NCI-H2227 (cell line): Measurements from ENCODE around the gene HP1BP3.
"Not testable (repeated sequence)": the region's sequence is repeated elsewhere in the genome, so short reads cannot be mapped to it uniquely, and the experiment has no call there.

Source experiments
- DNase-seq: peaks from one replicate; lab custom pipeline; 2025; ENCODE audit not compliant: unreplicated experiment; lab: John Stamatoyannopoulos, UW

HP1BP3 gene

DNA sequence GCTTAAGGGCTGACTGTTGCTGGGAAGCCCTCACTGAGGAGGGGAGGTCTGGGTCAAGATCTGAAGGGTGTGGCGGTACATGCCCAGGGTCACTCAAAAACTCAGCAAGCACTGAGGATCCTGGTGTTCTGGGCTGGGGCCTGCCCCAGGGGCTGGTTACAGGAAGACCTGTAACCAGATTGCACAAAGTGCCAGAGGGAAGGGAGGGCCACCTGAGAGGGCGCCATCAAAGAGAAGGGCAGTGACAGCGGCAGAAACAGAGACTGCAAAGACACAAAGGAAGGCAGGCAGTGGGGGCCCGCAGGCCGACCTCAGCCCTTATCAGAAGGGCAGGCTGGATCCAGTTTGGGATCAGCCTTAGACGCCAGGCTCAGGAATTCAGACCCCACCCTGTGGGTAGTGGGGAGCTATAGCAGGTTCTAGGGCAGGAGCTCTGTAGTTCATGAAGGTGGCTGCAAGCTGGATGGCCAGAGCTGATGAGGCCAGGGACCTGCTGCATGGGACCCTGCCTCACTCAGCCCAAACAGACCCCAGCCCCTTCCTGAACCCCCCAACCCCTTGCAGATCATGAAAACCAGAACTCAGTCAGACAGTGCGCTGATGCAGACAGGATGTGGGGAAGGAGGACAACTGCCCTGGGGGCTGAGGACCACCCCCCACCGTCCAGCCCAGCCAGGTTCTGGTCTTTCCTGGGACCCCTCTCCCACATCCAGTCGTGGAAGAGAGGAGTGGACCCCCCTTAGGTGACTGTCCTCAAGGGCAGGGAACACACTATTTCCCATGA, 58.5 kb downstream of the HP1BP3 start:
- no peak for DNase-seq

DNA sequence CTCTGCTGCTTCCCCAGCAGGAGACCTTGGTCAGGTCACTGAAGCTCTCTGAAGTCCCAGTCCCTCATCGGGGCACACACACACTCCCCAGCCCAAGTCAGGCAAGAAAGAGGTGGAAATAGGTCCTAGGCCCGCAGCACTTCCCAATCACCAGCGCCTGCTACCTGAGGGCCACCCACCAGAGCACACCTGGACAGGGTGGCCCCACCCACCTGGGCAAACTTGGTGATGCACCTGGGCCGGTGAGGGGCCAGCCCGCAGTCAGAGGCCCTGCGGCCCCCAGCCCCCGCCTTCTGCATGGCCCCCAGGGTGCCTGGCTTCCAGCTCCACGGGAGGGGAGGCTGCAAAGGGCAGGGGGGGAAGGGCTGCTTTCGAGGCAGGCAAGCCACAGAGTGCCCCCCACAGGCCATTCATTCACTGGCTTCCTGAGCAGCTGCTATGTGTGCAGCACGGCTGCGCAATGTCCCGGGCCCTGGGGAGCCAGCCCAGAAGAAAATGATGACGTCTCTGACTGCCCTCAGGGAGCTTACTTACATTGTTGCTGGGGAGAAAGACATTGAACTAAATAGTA, 59.3 kb downstream of the HP1BP3 start:
- DNase-seq: no peak

DNA sequence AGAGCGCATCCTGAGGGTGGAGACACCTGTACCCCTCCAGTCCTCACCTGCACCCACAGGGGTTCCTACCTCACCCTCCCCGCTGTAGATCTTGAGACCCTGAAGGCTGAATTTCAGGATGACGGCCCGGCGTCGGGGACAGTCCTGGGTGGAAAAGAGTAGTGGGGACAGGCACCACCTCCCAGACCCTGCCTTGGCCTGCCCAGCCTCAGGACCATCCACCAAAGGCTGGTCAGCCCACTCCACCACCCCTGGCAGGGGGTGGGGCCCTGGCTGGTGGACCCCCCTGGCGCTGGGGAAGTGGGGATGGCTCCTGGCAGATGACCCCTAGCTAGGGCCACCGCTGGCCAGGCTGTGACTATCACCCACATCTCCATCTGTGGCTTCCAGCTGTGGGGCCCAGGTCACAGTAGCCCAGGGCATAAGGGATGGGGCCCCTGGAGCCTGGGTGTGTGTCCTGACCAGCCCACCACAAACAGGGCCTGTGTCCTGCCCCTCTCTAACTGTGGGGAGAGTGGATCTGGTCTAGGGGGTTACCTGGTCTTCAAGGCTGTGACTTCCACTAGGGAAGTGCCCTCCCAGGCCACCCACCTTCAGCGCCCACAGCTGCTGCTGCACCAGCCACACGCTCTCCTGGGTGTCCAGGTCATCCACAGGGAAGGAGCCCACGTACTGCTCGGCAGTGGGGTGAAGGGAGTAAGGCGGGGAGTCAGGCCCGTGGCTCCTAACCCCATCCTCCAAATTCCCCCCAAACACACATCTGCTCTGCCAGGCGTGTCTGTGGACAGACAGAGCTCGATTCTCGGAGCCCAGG, 60.0 kb downstream of the HP1BP3 start:
- no peak for DNase-seq

DNA sequence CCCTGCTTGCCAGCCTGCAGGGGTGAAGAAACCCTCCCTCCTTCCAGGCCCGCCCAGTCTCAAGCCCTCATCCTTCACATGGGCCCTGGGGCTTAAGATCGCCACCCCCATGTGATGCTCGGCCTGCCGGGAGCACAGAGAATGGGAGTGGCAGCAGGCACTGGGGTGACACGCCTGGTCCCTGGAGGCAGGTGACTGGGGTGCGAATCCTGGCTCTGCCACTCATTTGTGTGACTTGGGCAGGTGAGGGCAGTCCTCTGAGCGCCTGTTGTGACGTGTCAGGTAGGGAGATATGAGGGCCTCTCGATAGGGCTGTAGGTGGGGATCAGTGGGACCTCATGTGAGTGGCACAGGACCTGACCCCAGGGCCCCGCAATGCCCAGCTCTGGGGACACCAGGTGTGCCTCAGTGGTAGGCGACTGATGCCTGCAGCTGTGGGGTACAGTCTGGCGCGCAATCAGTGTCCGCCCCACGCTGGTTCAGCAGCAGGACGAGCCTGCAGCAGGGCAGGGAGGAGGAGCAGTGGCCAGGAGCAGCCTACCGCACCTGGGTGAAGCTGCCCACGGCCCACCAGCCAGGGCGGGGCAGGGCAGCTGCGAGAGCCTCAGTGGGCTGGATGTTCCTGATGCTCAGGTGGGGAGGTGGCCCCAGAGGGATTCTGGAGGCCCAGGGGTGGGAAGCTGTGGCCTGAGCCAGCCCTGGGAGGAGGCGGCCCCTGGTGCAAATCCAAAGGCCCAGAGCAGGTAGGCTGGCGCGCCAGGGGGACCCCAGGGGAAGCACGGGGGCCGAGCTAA, 60.8 kb downstream of the HP1BP3 start:
- no peak for DNase-seq

DNA sequence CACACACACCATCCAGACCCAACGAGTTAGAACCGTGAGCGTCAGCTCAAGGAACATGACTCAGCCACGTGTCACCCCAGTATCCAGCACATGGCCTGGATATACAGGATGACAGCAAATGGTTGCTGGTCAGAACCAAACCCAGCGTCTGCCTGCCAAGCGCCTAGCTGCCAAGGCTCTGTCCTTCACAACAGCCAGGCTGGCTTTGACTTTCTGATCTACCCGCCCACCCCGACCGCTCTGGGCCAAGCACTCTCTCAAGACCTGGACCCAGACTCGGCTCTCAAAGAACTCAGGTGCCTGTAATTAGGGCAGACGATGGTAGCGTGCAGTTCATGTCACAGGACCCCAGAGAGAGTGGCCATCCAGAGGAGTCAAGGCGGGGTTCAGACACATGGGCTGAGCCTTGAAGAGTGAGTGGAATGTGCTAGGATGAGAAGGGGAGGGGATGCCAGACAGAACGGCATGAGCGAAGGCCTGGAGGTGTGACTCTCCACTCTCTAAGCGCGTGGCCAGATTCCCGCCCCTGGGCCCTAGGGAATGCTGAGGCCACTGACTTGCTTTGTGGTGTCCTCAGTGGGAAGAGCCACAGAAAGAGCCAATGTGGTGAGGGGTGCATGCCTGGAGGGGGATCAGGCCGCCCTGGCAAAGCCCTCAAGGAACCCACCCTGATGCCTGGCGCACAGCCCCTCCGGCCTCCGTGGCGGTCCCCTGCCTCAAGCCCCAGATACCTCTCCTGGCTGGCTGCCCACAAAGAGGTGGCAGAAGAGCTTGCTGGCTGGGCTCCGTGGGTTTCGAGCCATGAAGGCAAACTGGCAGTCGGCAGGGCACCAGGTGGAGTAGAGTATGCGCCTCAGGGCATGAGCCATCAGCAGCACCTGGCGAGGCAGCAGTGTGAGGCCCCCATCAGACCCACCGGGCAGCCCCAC, 61.7 kb downstream of the HP1BP3 start:
- DNase-seq: no peak

DNA sequence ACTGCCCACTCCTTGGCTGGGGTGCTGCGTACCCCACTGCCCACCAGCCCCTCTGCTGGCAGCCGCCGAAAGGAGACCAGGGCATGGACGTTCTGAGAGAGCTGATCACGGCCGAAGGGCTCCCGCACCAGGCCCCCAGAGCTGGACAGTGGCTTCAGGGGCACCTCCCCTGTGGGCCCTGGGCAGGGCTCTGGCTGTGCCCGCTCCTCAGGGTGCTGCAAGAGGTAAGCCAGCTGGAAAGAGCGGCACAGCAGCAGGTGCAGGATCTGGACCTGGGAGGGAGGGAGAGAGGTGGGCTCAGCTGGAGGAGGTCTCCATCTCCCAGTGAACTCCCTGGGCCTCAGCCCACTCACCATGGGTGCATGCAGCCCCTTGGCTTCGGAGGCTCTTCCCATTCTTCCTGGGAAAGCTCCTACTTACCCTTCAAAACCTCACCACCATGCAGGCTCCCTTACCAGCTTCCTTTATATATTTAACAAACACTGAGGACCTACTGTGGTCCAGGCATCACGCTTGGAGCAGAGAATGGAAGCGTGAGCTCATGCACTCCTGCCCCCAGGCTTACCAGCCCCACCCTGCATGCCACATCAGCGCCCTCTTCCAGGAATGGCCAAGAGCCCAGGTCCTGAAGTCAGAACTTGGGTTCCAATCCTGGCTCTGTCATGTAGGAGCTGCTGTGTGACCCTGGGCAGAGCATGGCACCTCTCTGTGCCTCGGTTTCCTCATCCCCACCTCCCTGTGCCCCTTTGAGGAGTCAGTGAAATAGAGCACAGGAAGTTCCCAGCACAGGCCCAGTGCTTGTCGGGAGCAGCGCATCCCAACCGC, 62.5 kb downstream of the HP1BP3 start:
- DNase-seq: no peak

DNA sequence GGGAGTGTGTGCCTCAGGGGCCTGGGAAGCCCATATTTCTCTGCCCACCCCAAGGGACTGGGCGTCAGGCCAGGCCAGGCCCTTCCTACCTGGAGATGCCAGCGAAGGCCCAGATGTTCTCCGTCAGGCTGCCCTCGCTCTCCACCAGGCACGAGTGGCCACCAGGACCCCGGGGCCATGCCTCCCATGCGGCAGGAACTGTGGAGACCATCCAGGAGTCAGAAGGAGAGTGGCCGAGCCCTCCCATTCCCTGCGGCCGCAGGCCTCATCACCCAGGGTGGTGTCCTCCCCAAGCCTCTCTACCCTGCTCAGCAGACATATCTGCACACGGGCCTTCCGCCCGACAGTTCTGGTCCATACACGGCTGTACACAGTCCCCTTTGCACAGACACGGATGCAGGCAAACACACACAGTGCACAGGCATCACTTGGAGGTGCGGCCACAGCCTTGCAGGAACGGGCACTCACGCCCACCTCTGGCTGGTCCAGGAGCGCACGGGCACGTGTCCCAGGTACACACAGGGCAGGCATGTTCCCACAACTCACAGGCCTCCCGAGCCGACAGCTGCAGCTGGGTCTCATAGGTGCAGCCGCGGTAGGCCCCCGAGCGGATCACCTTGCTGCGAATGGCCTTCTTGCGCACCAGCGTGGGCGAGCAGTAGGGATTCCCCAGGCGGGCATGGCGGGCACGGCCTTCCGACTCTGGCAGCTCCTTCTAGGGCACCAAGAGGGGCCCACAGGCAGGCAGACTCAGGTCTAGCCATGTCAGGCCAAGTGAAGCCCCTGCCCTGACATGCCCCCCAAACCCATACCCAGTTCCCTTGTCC, 63.4 kb downstream of the HP1BP3 start:
- no peak for DNase-seq

DNA sequence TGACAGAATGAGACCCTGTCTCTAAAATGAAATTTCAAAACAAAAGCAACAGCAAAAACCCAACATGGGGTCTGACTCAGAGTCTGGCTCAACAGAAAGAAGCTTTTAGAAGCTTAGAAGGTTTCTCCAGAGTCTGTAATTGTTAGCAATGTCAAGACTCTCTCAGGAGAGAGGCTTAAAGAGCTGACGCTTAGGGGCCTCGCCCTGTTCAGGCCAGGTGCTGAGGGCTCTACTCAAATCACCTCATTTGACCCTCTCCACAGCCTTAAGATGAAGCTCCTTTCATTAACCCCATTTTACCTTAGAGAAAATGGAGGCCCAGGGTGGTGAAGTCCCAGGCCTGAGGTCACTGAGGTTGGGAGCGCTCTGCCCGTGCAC, 64.0 kb downstream of the HP1BP3 start:
- DNase-seq: no peak

DNA sequence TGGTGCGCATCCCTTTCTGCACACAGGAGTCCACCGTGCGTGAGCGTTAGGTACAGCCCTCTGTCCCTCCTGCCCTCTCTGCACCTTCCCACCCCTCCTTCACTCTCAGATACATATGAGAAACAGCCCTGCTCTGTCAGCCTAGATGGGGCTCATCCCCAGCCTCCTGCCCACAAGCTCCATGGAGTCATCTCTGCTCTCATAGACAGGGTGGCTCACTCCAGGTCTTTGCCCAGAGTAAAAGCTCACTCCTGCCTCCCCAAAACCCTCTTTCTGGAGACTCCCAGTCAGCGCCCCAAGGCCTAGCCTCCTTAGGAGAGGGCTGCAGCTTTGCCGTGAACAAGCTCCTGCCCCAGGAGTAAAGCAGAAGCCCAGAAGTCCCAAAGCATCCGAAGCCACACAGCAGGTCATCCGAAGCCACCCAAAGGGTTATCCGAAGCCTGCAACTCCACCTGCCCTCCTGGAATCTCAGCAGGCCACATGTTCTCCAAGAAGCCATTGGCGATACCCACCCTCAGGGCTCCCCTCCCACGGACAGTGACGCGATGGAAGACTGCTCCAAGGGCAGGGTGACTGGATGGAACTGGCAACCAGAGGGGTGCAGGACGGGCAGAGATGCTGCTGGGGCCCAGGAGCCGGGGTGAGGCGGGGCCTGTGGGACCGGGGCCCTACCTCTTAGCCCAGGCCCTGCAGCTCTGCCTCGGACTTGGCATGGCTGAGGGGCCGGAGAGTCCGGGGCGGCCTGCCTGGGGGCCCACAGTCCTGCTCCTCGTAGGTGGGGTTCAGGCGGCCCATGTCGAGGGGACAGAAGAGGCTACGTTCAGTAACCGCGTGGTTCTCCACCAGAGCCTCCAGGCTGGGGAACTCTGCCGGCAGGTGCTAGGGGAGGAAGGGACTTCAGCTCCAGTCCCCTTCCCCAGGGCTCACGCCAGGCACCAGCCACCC, 65.7 kb downstream of the HP1BP3 start:
- DNase-seq: no peak

DNA sequence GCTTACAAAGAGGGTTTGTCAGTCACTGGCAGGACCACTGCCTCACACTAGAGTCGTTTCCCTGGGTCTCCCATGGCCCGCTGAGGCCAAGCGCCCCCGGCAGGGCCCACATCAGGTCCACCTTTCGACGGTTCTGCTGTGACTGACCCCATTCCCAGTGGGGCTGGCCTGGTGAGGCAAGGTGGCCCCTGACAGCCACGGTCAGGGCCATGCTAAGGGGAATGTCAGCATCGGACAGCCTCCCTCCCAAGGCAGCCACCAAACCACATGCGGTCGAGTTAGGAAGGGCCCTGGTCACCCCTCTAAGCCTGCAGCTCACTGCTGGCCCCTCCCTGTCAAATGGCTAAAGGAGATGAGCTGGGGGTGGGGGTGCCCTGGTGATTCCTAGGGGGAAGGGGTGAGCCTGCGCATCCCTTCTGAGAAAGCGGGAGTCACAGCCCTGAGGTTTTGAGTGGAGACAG, 66.4 kb downstream of the HP1BP3 start:
- no peak for DNase-seq

DNA sequence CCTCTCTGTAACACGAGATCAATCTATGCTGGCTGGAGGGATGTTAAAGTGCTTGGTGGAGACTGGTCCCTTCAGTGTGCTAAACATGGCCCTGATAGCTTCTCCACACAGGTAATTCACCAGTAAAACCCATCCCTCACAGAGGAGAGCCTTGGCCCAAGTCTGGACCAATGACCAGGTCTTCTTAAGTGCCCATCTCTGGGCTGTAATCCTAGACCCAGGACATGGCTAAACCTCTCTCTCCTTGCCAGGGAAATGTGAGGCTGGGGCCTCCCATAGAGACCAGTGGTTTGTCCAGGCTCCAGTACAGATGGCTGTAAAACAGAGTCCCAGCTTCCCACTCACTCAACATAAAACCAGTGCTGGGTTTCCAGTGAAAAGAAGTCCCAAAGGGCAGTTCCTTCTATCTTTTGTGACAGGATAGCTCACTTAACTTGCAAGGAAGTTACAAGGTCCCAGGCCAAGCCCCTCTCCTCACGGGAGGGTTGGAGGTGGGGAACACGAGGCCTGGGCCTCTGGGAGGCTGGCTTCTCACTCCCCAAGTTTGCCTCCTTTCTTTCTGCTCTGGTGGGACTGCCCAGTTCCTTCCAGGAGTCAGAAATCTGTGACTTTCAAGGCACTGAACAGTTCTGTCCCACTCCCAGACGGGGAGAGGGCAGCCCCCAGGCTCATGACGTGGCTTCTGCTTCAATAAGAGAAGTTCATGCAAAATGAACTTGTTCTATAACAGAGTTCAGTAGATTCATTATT, 67.1 kb downstream of the HP1BP3 start:
- no peak for DNase-seq

DNA sequence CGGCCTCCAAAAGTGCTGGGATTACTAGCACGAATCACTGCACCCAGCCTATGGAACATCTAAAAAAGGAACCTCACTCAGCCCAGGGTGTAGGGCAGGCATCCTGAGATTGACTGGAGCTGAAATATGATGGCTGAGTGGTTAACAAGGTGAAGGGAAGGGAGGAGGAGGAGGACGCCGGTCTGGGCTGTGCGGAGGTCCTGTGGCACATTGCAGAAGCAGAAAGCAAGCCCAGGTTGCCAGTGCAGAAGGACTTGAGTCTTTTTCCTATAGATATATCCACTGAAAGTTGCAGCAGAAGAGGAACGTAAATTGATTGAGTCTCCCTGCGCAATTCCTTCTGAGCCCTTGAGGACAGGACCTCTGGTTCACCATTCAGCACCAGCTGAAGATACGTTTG, 67.8 kb downstream of the HP1BP3 start:
- no peak for DNase-seq

DNA sequence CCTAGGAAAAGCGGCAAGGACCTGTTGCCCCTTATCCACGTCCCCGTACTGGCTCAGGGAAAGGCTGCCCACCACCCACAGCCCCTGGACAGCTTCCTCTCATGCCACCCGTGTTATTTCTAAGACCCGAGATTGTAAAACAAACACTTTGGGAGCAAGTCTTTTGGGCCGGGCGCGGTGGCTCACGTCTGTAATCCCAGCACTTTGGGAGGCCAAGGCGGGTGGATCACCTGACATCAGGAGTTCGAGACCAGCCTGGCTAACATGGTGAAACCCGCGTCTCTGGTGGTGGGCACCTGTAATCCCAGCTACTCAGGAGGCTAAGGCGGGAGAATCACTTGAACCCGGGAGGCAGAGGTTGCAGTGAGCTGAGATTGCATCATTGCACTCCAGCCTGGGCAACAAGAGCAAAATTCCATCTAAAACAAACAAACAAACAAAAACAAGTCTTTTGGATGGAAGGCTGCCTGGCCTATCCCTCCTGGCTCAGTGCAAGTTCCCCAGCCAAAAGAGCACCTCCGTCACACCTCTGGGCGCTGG, 68.7 kb downstream of the HP1BP3 start:
- DNase-seq: not testable (repeated sequence)

DNA sequence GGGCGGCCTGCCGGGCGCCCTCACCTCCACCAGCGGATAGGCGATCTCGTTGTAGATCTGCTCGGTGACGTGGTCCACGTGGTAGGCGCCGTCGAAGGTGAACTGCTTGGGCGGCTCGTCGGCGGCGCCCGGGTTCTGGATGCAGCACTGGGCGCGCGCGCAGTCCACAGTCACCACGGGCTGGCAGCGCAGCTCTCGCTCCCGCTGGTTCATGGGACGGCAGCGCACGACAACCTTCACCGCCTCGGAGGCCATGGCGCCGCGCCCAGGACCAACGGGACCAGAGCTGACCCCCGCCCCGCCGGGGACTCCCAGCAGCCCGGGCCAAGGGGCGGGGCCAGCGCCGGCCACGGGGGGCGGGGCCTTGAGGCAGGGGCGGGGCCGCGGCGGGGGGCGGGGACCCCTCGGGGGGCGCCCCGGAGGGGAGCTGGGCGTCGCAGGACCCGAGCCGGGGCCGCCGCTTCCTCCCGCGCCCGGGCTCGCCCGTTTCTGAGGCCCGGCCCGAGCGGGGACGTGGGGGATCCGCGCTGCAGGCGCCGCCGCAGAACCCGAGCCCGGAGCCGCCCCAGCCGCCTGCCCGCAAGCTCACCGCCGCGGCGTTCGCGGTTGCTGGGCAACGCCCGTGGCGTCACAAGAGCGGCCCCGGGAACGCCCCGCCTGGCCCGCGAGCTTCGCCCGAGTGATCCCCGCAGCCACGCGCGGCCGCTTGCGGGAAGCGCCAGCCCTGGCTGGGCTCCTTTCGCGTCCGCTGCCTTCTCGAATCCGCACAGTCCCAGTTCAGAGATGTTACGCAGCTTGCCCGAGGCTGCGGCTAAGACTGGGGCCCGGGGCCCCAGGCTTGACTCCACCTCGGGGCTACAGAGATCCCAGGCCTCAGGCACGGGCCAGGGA, 69.4 kb downstream of the HP1BP3 start, which contains the start of gene KIF17:
KIF17 (minus strand) TSS at position 556 of the 891 bp plus-strand sequence; CDS start at position 255, 301 bp downstream.
- peak; percentile 89 for DNase-seq

DNA sequence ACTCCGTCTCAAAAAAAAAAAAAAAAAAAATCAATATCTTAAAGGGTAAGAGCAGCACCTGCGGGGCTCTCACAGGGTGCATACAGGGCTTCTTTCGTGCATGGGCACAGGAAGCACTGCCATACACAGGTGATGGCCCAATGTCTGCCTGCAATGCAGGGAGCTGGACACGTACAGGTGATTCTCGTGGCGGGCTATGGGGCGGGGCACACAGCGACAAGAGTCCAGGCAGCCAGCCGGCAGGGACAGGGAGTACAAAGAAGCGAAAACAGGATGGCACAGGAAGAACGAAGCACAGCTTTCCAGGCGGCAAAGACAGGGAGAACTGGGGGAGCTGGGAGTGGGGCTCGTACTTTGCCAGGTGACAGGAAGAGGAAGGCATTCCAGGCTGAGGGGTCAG, 70.9 kb downstream of the HP1BP3 start:
- no peak for DNase-seq
